Stimulated activated CD4-positive, alpha-beta T cell treated with anti-CD3 and anti-CD28 coated beads, Interleukin-1b, Interleukin-23, amount 100 ng/mL, for 1 hour (primary cell): ENCODE measurements around the gene CENPL.
"Not testable (repeated sequence)": the region's sequence is repeated elsewhere in the genome, so short reads cannot be mapped to it uniquely, and the experiment has no call there.

Source experiments
- DNase-seq, 2 donors: peaks; one replicate each; pipeline ENCODE4 v3.0.0-alpha.2; 2020; ENCODE audit warnings: low read depth in 2 of 2

The CENPL gene

DNA sequence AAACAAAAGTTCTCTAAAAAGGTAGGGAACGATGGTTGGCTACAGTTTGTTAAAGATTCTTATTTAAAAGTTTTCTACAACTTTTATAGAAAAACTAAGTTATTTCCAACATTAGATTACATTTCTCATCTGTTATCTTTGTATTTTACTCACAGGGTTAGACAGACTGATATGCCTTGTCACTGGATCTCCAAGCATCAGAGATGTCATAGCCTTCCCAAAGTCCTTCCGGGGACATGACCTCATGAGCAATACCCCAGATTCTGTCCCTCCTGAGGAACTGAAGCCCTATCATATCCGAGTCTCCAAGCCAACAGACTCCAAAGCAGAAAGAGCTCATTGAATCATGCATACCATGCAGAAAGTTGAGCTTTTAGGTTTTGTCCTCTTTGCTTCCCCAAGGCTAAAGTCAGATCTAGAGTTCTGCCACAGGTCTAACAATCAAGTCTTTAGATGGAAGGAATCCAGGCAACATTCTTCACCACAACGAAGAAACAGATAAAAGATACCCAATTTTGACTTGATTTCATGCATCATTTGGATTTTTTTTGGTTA, 32.8 kb upstream of the CENPL start:
- no peak for DNase-seq

DNA sequence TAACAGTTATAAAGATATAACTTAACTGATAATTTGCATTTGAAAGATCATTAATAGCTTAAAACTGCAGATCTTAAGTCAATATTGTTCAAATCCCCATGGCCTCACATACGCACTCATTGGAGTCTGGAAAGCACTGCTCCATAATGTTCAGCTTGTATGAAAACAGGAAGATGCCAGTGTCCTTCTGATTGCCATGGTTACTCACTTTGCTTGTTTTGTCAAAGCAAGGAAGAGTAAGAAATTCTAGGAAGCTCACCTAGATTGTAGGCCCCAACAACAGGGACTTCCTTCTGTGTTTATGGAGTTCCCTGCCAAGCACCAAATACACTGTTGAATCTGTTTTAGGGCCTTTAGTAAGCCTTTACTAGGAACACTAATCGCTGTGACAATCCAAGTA, 32.2 kb upstream of the CENPL start:
- no peak for DNase-seq

DNA sequence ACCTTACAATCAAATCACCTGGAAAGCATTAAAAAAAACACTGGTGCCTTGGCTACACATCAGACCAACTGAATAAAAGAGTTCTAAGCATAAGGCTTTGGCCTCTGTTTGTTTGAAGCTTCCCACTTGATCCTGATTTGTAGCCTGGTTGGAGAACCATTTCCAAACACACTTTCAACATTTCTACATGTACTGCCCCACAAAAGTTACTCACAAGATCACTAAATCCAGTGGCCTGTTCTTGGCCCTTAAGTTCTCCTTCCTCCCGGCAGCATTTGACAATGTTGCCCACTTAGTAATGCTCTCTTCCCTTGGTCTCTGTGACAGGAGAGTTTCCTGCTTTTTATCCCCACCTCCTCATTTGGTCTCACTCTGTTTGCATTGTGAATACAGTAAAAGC, 31.3 kb upstream of the CENPL start:
- DNase-seq = no peak

DNA sequence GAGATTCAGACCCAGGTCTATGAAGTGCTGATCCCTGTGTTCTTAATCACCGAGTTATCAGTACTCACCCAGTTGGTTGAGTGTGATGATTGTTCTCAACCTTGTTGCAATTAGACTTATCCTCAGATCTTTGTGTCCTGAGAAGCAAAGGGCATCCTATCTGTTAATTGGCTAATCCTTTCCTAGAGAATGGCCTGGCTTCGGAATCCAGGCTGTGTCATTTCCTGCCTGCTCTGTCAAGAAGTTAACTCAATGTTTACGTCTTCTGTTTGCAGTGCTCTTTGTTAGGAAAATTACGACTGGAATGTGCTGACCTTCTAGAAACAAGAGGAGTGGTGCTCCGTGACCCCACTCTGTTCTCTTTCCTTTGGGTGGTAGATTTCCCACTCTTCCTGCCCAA, 28.4 kb upstream of the CENPL start:
- DNase-seq = no peak

DNA sequence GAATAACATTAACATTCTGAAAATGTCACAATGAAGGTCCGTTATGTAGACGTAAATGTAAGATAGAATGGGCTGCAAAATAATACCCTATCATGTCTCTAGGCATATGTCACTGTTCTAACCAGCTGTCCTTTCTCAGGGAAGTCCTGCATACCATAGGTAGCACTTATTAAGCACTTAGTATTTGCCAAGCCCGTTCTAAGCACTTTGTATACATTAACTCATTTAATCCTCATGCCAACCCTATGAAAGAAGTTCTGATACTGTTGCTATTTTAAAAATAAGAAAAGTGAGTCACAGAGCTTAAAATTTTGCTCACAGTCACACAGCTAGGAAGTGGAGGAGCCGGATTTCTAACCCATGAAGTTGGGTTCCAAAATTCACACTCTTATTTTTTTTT, 27.4 kb upstream of the CENPL start:
- DNase-seq = no peak

DNA sequence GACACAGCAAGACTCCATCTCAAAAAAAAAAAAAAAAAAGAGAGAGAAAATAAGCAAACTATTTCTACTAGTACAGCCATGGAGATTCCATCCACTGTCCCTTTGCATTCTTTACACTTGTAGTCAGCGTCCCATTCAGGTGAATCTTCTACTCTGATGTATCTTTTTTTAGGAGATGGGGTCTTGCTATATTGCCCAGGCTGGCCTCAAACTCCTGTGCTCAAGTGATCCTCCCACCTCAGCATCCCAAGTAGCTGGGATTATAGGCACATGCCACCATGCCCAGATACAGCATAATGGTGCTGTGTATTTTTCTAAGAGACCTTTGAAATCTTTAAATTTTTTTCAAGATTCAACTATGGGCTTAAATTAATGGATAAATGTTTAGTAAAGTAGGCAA, 8.1 kb upstream of the CENPL start:
- no peak for DNase-seq

DNA sequence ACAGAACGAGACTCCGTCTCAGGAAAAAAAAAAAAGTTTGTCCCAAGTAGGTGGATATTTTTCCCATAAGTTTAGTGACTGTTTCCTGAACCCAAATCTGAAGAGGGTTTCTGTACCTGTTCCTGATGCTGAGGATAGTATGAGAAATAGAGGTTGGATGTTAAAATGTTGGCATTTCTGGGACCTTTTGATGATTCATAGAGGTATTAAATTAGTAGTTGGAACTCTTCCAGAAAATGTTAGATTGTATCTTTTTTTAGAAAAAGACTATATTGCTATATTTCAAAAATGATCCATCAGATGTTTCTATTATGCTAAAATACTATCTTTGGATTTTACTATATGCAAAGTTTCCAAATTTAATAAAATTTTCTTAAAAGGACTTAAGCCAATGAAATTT, 2.9 kb upstream of the CENPL start:
- no peak for DNase-seq

DNA sequence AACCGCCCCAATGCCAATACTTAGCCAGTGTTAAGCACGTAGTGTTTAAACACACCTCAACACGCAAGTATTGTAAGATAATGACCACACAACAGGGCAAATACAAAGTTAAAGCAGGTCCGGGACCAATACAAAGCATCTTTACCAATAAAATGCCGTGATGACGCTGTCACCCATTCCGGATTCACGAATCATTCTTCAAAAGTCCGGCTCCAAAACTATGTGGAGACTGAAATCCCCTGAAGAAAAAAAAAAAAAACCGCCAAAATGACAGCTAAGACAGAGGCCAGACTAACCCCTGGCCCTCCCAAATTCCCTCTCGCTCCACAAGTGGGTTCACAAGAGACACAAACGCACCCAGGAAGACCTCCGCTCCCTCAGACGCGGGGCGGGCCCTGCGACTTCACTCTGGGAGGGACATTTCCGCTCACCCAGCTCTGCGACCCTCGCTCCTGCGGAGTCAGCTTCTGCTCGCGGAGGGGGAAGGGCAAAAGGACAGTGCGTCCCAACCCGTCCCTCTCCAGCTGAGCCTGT, 835 bp downstream of the CENPL start:
- DNase-seq = no peak

DNA sequence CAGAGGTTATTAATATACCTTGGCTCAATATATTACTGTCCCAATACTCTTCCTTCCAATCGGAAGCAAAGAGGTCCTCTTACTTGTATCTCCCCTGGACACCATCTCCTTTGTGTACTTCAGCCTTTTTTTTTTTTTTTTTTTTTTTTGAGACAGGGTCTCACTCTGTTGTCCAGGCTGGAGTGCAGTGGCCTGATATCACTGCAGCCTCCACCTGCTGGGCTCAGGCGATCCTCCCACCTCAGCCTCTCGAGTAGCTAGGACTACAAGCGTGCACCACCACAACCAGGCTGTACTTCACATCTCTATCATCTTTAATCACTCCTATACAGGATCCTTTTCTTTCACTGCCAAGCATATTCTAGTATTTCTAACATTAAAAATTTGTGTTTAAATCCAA, 3.0 kb downstream of the CENPL start:
- no peak for DNase-seq

DNA sequence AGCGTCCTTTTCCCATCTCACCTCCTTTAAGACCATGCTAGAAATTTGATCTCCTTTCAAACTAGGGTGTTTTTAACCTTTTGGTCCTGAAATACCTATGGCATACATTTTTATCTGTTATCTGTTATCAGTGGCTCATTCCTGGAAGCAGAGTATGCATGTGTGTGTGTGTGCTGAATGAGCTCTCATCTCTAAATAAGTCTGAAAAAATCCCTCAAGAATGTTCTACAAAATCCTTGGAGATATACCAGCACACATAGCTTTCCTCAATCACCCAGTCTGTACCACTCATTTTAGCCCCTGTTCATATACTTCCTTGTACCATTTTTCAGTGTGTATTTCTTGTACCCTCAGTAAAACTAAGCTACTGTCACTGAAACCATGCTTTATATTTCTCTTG, 6.2 kb downstream of the CENPL start:
- no peak for DNase-seq

DNA sequence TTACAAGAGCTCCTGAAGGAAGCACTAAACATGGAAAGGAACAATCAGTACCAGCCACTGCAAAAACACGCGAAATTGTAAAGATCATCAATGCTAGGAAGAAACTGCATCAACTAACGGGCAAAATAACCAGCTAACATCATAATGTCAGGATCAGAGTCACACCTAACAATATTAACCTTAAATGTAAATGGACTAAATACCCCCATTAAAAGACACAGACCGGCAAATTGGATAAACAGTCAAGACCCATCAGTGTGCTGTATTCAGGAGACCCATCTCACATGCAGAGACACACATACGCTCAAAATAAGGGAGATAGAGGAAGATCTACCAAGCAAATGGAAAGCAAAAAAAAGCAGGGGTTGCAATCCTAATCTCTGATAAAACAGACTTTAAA, 11.0 kb downstream of the CENPL start:
- not testable (repeated sequence) for DNase-seq

DNA sequence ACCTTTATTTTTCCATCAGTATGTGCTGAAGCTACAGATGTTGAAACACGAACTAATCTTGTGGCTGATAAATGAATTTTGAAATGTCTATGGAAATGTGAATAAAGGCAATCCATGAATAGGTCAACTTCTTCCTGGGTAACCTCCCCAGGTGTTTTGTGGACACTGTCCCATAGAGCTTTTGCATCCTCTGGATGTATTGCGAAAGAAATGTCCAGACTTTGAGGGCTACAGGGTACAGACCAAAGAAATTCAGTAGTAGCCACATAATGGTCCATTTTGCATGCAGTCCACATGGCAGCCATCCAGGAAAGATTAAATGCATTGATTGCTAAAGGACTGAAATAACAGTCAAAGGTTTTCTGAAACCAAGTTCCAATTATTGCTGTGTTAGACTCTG, 21.7 kb downstream of the CENPL start:
- no peak for DNase-seq

DNA sequence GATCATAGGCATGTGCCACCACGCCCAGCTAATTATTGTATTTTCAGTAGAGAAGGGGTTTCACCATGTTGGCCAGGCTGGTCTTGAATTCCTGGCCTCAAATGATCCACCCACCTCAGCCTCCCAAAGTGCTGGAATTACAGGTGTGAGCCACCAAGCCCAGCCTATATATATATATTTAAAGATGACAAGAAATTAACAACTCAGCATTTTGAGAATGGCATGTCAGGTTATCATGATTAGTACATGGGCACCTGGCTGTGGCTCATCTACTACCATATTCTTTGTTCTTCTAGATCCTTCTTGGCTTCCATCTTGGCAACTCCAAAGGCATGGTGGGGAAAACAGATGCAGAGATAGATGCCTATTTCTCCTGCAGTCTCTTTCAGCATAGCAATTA, 24.7 kb downstream of the CENPL start:
- DNase-seq = not testable (repeated sequence)

DNA sequence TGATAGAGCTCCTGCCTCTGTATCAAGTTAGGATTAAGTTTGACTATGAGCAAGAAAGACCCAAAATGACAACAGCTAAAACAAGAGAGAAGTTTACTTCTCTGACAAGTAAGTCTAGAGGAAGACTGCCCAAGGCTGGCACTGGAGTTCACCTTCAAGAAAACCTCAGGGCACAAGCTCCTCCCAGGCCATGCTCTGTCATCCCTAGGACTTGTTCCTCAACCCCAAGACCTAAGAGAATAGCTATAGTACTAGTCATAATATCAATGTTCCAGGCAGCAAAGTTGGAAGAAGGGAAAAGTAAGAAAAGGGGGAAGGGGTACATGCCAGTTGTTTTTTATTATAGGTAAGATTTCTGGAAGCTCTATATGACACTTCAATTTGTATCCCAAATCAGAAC, 26.6 kb downstream of the CENPL start:
- no peak for DNase-seq

DNA sequence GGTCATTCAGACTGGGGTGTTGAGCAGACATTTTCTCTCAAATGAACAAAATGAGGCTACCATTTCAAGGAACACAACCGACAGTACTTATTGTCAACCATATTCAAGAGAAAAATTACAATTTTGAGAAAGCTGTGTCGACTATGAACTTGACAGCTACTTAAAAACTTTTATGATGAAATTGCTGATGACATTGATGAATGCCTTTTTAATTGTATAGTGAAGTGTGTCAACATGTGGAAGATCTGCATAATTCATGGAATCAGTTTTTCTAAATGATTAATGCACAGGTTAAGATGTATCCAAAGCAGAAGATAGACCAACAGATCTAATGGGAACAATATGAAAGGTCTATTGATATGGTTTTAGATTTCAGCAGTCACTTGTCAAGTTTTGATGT, 34.8 kb downstream of the CENPL start:
- no peak for DNase-seq

DNA sequence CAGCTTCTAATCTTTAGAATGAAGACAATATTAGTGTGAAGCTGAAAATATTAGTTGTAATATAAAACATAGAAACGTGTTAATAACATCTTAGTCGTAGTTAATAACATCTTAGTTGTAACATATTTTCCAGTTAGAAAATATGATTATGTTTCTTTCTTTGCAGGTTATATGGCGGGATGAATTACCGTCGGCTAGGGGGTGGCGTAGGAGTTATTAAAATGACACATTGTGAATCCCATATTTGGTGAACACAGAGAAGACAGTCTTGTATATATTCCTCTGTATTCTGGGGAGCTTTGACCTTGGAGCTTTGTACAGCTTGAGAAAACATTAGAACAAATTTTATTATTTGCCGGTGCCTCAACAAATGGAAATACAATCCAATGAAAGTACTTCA, 39.7 kb downstream of the CENPL start:
- no peak for DNase-seq

DNA sequence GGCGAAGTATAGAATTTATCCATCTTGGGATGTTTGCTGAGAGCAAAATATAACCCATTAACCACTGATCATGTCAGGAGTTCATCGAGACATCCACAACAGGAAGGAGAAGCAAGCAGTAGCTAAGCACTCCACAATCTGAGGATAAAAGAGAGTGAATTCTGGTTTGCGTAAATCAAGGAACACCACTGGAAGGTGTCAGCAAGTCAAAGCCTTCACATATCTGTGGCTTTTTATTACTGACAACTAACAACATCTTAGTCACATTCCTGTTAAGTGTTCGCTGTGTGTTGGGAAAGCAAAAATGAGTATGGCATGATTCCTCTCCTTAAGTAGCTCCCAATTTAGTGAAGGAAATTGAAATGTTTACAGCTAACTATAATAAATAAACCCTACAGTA, 44.7 kb downstream of the CENPL start:
- no peak for DNase-seq

DNA sequence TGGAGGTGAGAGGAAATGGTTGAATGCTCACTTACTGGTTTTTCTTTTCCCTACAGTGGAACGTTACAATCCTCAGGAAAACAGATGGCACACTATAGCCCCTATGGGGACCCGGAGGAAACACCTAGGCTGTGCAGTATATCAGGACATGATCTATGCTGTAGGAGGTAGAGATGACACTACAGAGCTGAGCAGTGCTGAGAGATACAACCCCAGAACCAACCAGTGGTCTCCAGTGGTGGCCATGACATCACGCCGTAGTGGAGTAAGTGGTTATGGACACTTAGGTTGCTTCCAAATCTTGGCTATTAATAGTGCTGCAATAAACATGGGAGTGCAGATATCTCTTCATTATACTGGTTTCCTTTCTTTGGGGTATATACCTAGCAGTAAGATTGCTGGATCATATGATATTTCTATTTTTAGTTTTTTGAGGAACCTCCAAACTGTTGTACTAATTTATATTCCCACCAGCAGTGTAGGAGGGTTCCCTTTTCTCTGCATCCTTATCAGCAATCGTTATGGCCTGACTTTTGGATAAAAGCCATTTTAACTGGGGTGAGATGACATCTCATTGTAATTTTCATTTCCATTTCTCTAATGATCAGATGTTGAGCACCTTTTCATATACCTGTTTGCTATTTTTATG, 49.0 kb downstream of the CENPL start:
- no peak for DNase-seq

DNA sequence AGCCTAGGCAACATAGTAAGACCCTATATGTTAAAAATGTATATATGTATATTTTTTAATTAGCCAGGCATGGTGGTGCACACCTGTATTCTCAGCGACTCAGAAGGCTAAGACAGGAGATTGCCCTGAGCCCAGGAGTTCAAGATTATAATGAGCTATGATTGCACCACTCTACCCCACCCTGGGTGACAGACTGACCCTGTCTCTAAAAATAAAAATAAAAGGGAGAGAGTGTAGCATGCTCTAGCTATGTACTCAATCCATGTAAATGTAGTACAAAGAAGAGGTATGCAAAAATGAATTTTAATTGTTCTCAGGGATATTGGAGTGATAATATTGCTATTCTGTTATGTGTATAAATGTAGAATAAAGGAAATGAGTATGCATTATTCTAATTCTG, 53.1 kb downstream of the CENPL start:
- no peak for DNase-seq

DNA sequence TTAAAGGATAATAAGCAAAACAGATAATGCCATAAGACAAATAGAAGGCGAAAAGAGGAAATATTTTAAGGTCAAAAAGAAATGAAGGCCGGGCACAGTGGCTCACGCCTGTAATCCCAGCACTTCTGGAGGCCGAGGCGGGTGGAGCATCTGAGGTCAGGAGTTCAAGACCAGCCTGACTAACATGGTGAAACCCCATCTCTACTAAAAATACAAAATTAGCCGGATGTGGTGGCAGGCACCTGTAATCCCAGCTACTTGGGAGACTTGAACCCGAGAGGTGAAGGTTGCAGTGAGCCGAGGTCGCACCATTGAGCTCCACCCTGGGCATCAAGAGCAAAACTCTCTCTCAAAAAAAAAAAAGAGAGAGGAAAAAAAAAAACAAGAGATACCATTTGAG, 54.4 kb downstream of the CENPL start:
- DNase-seq = not testable (repeated sequence)

DNA sequence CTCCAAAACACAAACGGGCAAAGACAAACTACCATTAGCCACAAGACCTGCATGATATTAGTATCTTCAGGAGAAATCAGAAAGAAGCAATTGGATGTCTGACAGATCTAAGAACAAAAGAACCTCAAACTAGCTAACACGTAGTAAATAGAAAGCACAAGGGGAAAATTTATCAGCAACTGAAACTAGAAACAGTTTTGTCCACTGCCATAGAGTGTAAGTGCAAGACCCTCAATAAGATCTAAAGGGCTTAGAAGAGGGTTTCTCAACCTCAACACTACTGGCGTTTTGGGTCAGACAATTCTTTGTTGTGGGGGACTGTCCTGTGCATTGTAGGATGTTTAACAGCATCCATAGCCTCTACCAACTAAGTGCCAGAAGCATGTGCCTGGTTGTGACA, 55.9 kb downstream of the CENPL start:
- no peak for DNase-seq

DNA sequence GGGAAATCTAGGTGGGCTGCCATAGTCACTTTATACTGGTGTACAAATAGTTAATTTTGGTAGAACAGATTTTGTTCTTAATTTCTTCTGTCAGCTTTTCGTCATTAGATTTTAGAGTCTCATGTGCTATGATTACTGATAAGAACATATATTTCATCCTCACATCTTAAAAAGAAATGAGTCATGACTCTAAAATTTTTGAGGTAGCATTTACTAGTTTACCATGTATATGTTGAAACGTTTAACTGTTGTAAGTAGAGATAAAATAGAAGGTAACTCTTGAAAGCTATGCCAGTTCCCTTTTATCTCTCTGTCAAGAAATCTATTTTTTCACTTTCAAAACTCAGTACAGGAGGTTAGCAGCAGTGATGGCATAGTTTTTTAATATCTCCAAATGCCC, 56.5 kb downstream of the CENPL start:
- DNase-seq = no peak

DNA sequence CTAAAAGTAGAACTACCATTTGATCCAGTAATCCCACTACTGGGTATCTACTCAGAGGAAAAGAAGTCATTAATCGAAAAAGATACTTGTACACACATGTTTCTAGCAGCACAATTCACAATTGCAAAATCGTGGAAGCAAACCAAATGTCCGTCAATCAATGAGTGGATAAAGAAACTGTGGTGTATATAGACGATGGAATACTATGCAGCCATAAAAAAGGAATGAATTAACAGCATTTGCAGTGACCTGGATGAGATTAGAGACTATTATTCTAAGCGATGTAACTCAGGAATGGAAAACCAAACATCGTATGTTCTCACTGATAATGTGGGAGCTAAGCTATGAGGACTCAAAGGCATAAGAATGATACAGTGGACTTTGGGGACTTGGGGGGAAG, 60.4 kb downstream of the CENPL start:
- not testable (repeated sequence) for DNase-seq

DNA sequence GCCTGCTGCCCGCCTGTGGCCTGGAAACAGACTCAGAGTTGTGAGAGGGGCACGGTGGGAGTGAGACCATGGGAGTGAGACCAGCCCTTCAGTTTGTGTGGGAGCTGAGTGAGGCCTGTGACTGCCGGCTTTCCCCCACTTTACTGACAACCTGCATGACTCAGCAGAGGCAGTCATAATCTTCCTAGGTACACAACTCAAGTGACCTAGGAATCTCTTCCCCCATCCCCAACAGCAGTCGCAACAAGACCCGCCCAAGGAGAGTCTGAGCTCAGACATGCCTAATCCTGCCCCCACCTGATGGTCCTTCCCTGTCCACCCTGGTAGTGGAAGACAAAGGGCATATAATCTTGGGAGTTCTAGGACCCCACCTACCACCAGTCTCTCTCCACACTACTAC, 65.7 kb downstream of the CENPL start:
- no peak for DNase-seq
